ENCODE data around the gene PCDHB13.
"Not testable (repeated sequence)": the region's sequence is repeated elsewhere in the genome, so short reads cannot be mapped to it uniquely, and the experiment has no call there.

Gene PCDHB13

GRCh38 chr5:141213656-141214339 lies at the start of gene PCDHB13:
Gene PCDHB13 (plus strand): TSS chr5:141213919. CDS start chr5:141214124, 205 bp downstream.
- FAIRE-seq = not testable (repeated sequence)

- no peak for FAIRE-seq
Measured at GRCh38 chr5:141172381-141173204, 41.1 kb upstream of the PCDHB13 start, which contains the start of gene PCDHB7. Gene PCDHB7 (plus strand): TSS chr5:141172644. CDS start chr5:141172836, 192 bp downstream.

GRCh38 chr5:141174291-141175104 lies 39.2 kb upstream of the PCDHB13 start:
- FAIRE-seq = not testable (repeated sequence)

- FAIRE-seq = peak; percentile 86
Measured at GRCh38 chr5:141175933-141176332, 37.8 kb upstream of the PCDHB13 start.

GRCh38 chr5:141177577-141178191 lies 36.0 kb upstream of the PCDHB13 start, which contains the start of gene PCDHB8:
Gene PCDHB8 (plus strand): TSS chr5:141177790. CDS start chr5:141178035, 245 bp downstream.
- not testable (repeated sequence) for FAIRE-seq

- not testable (repeated sequence) for FAIRE-seq
Measured at GRCh38 chr5:141179371-141179770, 34.3 kb upstream of the PCDHB13 start.

GRCh38 chr5:141179876-141180275 lies 33.8 kb upstream of the PCDHB13 start:
- not testable (repeated sequence) for FAIRE-seq

GRCh38 chr5:141180313-141180712 lies 33.4 kb upstream of the PCDHB13 start:
- FAIRE-seq = no peak

- FAIRE-seq = no peak
Measured at GRCh38 chr5:141182248-141182647, 31.5 kb upstream of the PCDHB13 start, which contains the start of gene PCDHB16. Gene PCDHB16 (plus strand): TSS chr5:141182387. CDS start chr5:141182560, 173 bp downstream.

- FAIRE-seq = not testable (repeated sequence)
Measured at GRCh38 chr5:141184117-141184855, 29.4 kb upstream of the PCDHB13 start.

- FAIRE-seq = no peak
Measured at GRCh38 chr5:141186897-141187512, 26.7 kb upstream of the PCDHB13 start, which contains the start of gene PCDHB9. Gene PCDHB9 (plus strand): TSS chr5:141187161. CDS start chr5:141187319, 158 bp downstream.

GRCh38 chr5:141188682-141189081 lies 25.0 kb upstream of the PCDHB13 start:
- FAIRE-seq = not testable (repeated sequence)

- FAIRE-seq = not testable (repeated sequence)
Measured at GRCh38 chr5:141189131-141189530, 24.6 kb upstream of the PCDHB13 start.

GRCh38 chr5:141192110-141192725 lies 21.5 kb upstream of the PCDHB13 start, which contains the start of gene PCDHB10:
Gene PCDHB10 (plus strand): TSS chr5:141192353. CDS start chr5:141192553, 200 bp downstream.
- FAIRE-seq = no peak

- not testable (repeated sequence) for FAIRE-seq
Measured at GRCh38 chr5:141194332-141194731, 19.4 kb upstream of the PCDHB13 start.

- no peak for FAIRE-seq
Measured at GRCh38 chr5:141196363-141196762, 17.4 kb upstream of the PCDHB13 start.

GRCh38 chr5:141199359-141200235 lies 14.1 kb upstream of the PCDHB13 start, which contains the start of gene PCDHB11:
Gene PCDHB11 (plus strand): TSS chr5:141199627. CDS start chr5:141199775, 148 bp downstream.
- no peak for FAIRE-seq

- not testable (repeated sequence) for FAIRE-seq
Measured at GRCh38 chr5:141201126-141201525, 12.6 kb upstream of the PCDHB13 start.

- not testable (repeated sequence) for FAIRE-seq
Measured at GRCh38 chr5:141201646-141202045, 12.1 kb upstream of the PCDHB13 start.
